Measurements from ENCODE around the gene LRRC45.

Gene LRRC45

DNA sequence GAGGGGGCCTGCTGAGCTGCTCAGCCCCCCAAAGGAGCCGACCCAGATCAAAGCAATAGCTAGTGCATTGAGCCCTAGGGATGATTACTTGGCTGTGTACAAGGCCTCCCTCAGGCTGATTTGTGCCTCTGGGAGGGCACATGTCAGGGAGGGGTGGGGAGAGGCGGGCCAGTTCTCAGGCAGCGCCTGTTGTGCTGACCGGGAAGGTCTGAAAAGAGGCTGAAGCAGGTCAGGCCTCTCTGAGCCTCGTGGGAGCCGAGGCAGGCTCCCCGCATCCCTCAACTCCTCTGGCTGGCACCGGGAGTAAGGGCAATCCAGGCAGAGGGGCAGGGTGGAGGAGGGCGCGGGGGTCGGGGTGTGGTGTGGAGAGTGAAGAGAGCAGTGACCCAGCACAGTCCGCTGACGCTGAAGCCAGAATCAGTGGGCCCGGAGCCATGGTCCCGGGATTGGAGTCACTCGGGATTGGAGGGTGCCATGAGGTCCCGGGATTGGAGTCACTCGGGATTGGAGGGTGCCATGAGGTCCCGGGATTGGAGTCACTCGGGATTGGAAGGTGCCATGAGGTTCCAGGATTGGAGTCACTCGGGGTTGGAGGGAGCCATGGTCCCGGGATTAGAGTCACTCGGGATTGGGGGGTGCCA is 11.4 kb downstream of the LRRC45 start:
- Histone ChIP-seq H3K9ac (ENCODE audit: low read depth, low read length, poor library complexity) (peak overlapping the region; percentile 50), H3K4me3 (ENCODE audit: low read length in 2 of 2) (no peak overlapping the region), H3K4me2 (ENCODE audit: insufficient read depth, low read length, poor library complexity, severe bottlenecking) (no peak overlapping the region), H3K9me3 (replicated peaks in 1 of 2; ENCODE audit: control insufficient read depth in 2 of 2, insufficient read depth in 1 of 2, low read depth in 1 of 2, low read length in 2 of 2) (no peaks in the 10 kb centered on the region), H3K4ac (ENCODE audit: low read length) (no peak overlapping the region), H3K27ac (replicated peaks; ENCODE audit: low read length) (no peak overlapping the region), H2BK12ac (ENCODE audit: low read length) (no peak overlapping the region), H3K14ac (ENCODE audit: low read length) (no peak overlapping the region), H2BK15ac (ENCODE audit: low read length) (no peak overlapping the region), H2AFZ (ENCODE audit: low read length) (no peak overlapping the region), H3K36me3 (replicated peaks in 1 of 2; ENCODE audit: control insufficient read depth in 2 of 2, insufficient read depth in 2 of 2, low read length in 2 of 2) (peaks cover 12 to 35% of the 10 kb centered on the region in 2 donors), H2BK5ac (ENCODE audit: low read length) (no peak overlapping the region), H4K8ac (ENCODE audit: low read depth, low read length) (no peak overlapping the region), H2BK120ac (ENCODE audit: low read depth, low read length) (no peak overlapping the region), H3K79me1 (ENCODE audit: low read depth, low read length) (peaks cover 10% of the 10 kb centered on the region), H3K4me1 (ENCODE audit: control insufficient read depth in 2 of 2, insufficient read depth in 1 of 2, low read depth in 1 of 2, low read length in 2 of 2) (peaks cover 14 to 22% of the 10 kb centered on the region in 2 donors), H3K27me3 (ENCODE audit: control insufficient read depth in 3 of 3, insufficient read depth in 3 of 3, low read depth in 1 of 3, low read length in 3 of 3) (no peaks in the 10 kb centered on the region), H3K18ac (ENCODE audit: low read length) (no peak overlapping the region), H2AK5ac (ENCODE audit: low read depth, low read length) (no peak overlapping the region), H4K91ac (ENCODE audit: low read depth, low read length, poor library complexity) (no peak overlapping the region), H3K23ac (ENCODE audit: low read depth, low read length, poor library complexity) (no peak overlapping the region)
- WGBS, 2 donors (ENCODE audit: extremely low coverage in 2 of 2, insufficient read length in 2 of 2, insufficient replicate concordance in 1 of 2) = no CpG with 5 or more reads among the region's 23 CpGs
- DNase-seq (ENCODE audit: low spot score) = no peak

DNA sequence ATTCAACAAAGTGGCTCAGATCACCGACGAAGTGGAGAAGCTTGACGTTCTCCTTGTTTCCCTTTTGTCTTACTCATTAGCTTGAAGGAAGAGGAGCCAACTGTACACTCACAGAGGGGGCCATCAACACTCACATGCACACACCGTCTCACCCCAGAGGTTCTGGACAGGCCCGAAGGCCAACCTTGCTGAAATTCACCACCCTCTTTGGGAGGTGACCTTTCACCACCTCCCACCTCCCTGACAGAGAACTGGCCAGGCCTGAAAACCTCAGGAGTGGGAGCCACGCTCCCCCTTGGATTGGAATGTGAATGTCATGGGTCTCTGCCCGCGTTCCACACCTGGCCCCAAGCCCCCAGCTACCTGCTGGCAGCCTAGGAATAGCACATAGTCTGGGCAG is 12.4 kb downstream of the LRRC45 start:
- H2AFZ ChIP-seq (ENCODE audit: low read length) = no peak overlapping the region
- DNase-seq (ENCODE audit: low spot score) = no peak

DNA sequence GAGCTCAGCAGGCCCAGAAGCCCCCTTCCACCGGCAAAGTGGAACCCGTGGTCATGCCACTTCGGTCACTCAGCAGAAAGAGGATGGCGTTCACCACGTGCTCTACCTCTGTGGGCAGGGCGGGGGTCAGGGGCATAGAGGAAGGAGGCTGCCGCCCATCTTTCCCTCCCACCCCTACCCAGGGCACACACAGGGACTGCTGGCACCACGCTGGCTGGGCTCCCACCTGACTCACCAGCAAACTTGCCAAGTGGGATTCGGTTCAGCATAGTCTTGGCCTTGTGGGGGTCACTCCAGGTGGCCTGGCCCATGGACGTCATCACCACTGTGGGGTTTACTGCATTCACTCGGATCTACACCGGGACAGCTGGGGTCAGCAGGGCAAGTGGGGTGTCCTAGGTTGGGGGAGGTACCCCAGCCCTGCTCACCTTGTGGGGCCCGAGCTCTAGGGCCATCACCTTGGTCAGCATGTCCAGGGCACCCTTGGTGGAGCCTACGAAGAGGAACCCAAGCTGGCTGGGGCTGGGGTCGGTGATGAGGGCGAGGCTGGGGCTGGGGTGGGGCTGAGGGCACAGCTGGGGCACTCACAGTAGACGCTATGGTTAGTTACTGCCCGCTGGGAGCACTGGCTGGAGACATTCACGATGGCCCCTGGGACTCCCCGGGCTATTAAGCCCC is 13.0 kb downstream of the LRRC45 start:
- Histone ChIP-seq H3K18ac (ENCODE audit: low read length) (no peak overlapping the region), H3K36me3 (replicated peaks in 1 of 2; ENCODE audit: control insufficient read depth in 2 of 2, insufficient read depth in 2 of 2, low read length in 2 of 2) (peaks cover 8 to 33% of the 10 kb centered on the region in 2 donors), H3K79me1 (ENCODE audit: low read depth, low read length) (peaks cover 10% of the 10 kb centered on the region), H2AK5ac (ENCODE audit: low read depth, low read length) (peak overlapping the region; percentile 96), H3K4ac (ENCODE audit: low read length) (no peak overlapping the region), H3K4me1 (ENCODE audit: control insufficient read depth in 2 of 2, insufficient read depth in 1 of 2, low read depth in 1 of 2, low read length in 2 of 2) (peaks cover 14 to 22% of the 10 kb centered on the region in 2 donors), H4K91ac (ENCODE audit: low read depth, low read length, poor library complexity) (no peak overlapping the region), H2BK15ac (ENCODE audit: low read length) (no peak overlapping the region), H3K9me3 (replicated peaks in 1 of 2; ENCODE audit: control insufficient read depth in 2 of 2, insufficient read depth in 1 of 2, low read depth in 1 of 2, low read length in 2 of 2) (no peaks in the 10 kb centered on the region), H2BK5ac (ENCODE audit: low read length) (peak overlapping the region; percentile 39), H2BK12ac (ENCODE audit: low read length) (no peak overlapping the region), H3K9ac (ENCODE audit: low read depth, low read length, poor library complexity) (peak overlapping the region; percentile 38), H3K27me3 (ENCODE audit: control insufficient read depth in 3 of 3, insufficient read depth in 3 of 3, low read depth in 1 of 3, low read length in 3 of 3) (no peaks in the 10 kb centered on the region), H3K4me3 (ENCODE audit: low read length in 2 of 2) (peak overlapping the region in 1 of 2 donors; percentile 92), H2AFZ (ENCODE audit: low read length) (no peak overlapping the region), H3K14ac (ENCODE audit: low read length) (no peak overlapping the region), H3K27ac (replicated peaks; ENCODE audit: low read length) (no peak overlapping the region), H2BK120ac (ENCODE audit: low read depth, low read length) (no peak overlapping the region), H3K23ac (ENCODE audit: low read depth, low read length, poor library complexity) (peak overlapping the region; percentile 97), H4K8ac (ENCODE audit: low read depth, low read length) (no peak overlapping the region), H3K4me2 (ENCODE audit: insufficient read depth, low read length, poor library complexity, severe bottlenecking) (peak overlapping the region; percentile 99)
- no peak for DNase-seq (ENCODE audit: low spot score)
- no CpG with 5 or more reads among the region's 20 CpGs for WGBS, 2 donors (ENCODE audit: extremely low coverage in 2 of 2, insufficient read length in 2 of 2, insufficient replicate concordance in 1 of 2)

More for the DNA sequence above, 12.4 kb downstream of the LRRC45 start:
- peaks cover 14 to 22% of the 10 kb centered on the region in 2 donors for H3K4me1 ChIP-seq (ENCODE audit: control insufficient read depth in 2 of 2, insufficient read depth in 1 of 2, low read depth in 1 of 2, low read length in 2 of 2)
- H2BK5ac ChIP-seq (ENCODE audit: low read length) = peak overlapping the region; percentile 39
- no peak overlapping the region for H3K4ac ChIP-seq (ENCODE audit: low read length)
- no peak overlapping the region for H2BK12ac ChIP-seq (ENCODE audit: low read length)
- WGBS, 2 donors (ENCODE audit: extremely low coverage in 2 of 2, insufficient read length in 2 of 2, insufficient replicate concordance in 1 of 2) = no CpG with 5 or more reads among the region's 8 CpGs
- no peak overlapping the region for H2BK120ac ChIP-seq (ENCODE audit: low read depth, low read length)
- no peak overlapping the region for H3K18ac ChIP-seq (ENCODE audit: low read length)
- no peak overlapping the region for H4K8ac ChIP-seq (ENCODE audit: low read depth, low read length)
- no peak overlapping the region for H3K27ac ChIP-seq (replicated peaks; ENCODE audit: low read length)
- H3K9ac ChIP-seq (ENCODE audit: low read depth, low read length, poor library complexity) = no peak overlapping the region
- H3K4me3 ChIP-seq (ENCODE audit: low read length in 2 of 2) = peak overlapping the region in 1 of 2 donors; percentile 15
- H3K23ac ChIP-seq (ENCODE audit: low read depth, low read length, poor library complexity) = peak overlapping the region; percentile 97
- H4K91ac ChIP-seq (ENCODE audit: low read depth, low read length, poor library complexity) = no peak overlapping the region
- H3K9me3 ChIP-seq (replicated peaks in 1 of 2; ENCODE audit: control insufficient read depth in 2 of 2, insufficient read depth in 1 of 2, low read depth in 1 of 2, low read length in 2 of 2) = no peaks in the 10 kb centered on the region
- H3K27me3 ChIP-seq (ENCODE audit: control insufficient read depth in 3 of 3, insufficient read depth in 3 of 3, low read depth in 1 of 3, low read length in 3 of 3) = no peaks in the 10 kb centered on the region
- H2BK15ac ChIP-seq (ENCODE audit: low read length) = no peak overlapping the region
- H3K36me3 ChIP-seq (replicated peaks in 1 of 2; ENCODE audit: control insufficient read depth in 2 of 2, insufficient read depth in 2 of 2, low read length in 2 of 2) = peaks cover 8 to 33% of the 10 kb centered on the region in 2 donors
- no peak overlapping the region for H3K4me2 ChIP-seq (ENCODE audit: insufficient read depth, low read length, poor library complexity, severe bottlenecking)
- no peak overlapping the region for H3K14ac ChIP-seq (ENCODE audit: low read length)
- peak overlapping the region; percentile 96 for H2AK5ac ChIP-seq (ENCODE audit: low read depth, low read length)
- H3K79me1 ChIP-seq (ENCODE audit: low read depth, low read length) = peaks cover 10% of the 10 kb centered on the region

DNA sequence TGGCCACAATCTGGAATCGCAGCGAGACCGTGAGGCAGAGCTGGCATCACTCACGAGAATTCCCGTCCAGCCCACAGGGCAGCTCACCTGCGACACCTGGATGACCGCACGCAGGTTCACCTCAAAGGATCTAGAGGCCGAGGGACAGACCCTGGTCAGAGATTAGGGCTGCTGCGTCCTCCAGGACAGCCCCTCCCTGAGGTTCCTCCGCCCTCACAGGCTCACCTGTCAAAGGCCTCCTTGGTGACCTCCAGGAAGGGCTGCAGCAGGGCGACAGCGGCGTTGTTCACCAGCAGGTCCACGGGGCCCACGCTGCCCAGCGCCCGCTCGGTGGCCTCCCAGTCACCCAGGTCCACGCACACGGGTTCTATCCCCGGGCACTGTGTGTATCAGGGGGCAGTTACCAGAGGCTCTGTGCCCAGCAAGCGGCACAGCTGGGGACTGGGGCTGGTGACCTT is 13.6 kb downstream of the LRRC45 start:
- peak overlapping the region; percentile 78 to 92 for H3K4me3 ChIP-seq (ENCODE audit: low read length in 2 of 2)
- peak overlapping the region; percentile 84 for H3K14ac ChIP-seq (ENCODE audit: low read length)
- no peak overlapping the region for H4K91ac ChIP-seq (ENCODE audit: low read depth, low read length, poor library complexity)
- H3K4ac ChIP-seq (ENCODE audit: low read length) = peak overlapping the region; percentile 76
- H3K9ac ChIP-seq (ENCODE audit: low read depth, low read length, poor library complexity) = peak overlapping the region; percentile 92
- WGBS, 2 donors (ENCODE audit: extremely low coverage in 2 of 2, insufficient read length in 2 of 2, insufficient replicate concordance in 1 of 2) = no CpG with 5 or more reads among the region's 23 CpGs
- H2AK5ac ChIP-seq (ENCODE audit: low read depth, low read length) = peak overlapping the region; percentile 96
- H2BK12ac ChIP-seq (ENCODE audit: low read length) = peak overlapping the region; percentile 84
- no peak overlapping the region for H4K8ac ChIP-seq (ENCODE audit: low read depth, low read length)
- H3K4me2 ChIP-seq (ENCODE audit: insufficient read depth, low read length, poor library complexity, severe bottlenecking) = peak overlapping the region; percentile 99
- peak overlapping the region; percentile 87 for H2BK120ac ChIP-seq (ENCODE audit: low read depth, low read length)
- H2BK15ac ChIP-seq (ENCODE audit: low read length) = peak overlapping the region; percentile 96
- peak overlapping the region; percentile 90 for H2BK5ac ChIP-seq (ENCODE audit: low read length)
- peak overlapping the region; percentile 89 for H3K18ac ChIP-seq (ENCODE audit: low read length)
- no peaks in the 10 kb centered on the region for H3K27me3 ChIP-seq (ENCODE audit: control insufficient read depth in 3 of 3, insufficient read depth in 3 of 3, low read depth in 1 of 3, low read length in 3 of 3)
- DNase-seq (ENCODE audit: low spot score) = no peak
- peak overlapping the region; percentile 97 for H3K23ac ChIP-seq (ENCODE audit: low read depth, low read length, poor library complexity)
- peaks cover 8 to 33% of the 10 kb centered on the region in 2 donors for H3K36me3 ChIP-seq (replicated peaks in 1 of 2; ENCODE audit: control insufficient read depth in 2 of 2, insufficient read depth in 2 of 2, low read length in 2 of 2)
- H2AFZ ChIP-seq (ENCODE audit: low read length) = peak overlapping the region; percentile 93
- peaks cover 10% of the 10 kb centered on the region for H3K79me1 ChIP-seq (ENCODE audit: low read depth, low read length)
- no peak overlapping the region for H3K27ac ChIP-seq (replicated peaks; ENCODE audit: low read length)
- no peaks in the 10 kb centered on the region for H3K9me3 ChIP-seq (replicated peaks in 1 of 2; ENCODE audit: control insufficient read depth in 2 of 2, insufficient read depth in 1 of 2, low read depth in 1 of 2, low read length in 2 of 2)
- peaks cover 14 to 22% of the 10 kb centered on the region in 2 donors for H3K4me1 ChIP-seq (ENCODE audit: control insufficient read depth in 2 of 2, insufficient read depth in 1 of 2, low read depth in 1 of 2, low read length in 2 of 2)
